CD4-positive, CD25-positive, alpha-beta regulatory T cell (primary cell): ENCODE results near the gene NTMT1. TPM values are rescaled to one million over a fixed set of nuclear protein-coding genes. Genes with fewer than 3 reads are reported as not detected.
A peak's percentile ranks its signal among the peaks of the same experiment; 100 is the strongest.

Experiments
- ATAC-seq, 2 donors: fragments of 150-1000 bp; cut with Tn5 transposase; one replicate each; pipeline ENCODE4 v1.10.0; 2021; ENCODE audit warnings: low read depth in 2 of 2, moderate number of reproducible peaks in 2 of 2, moderate library complexity in 1 of 2
- DNase-seq, 3 donors: peaks; one replicate each; pipeline versions ENCODE4 v3.0.0 to v3.0.0-alpha.2; 2012 to 2022; ENCODE audit warnings: mixed read lengths in 1 of 3
- H3K27ac ChIP-seq: one replicate; pipeline ENCODE4 v1.7.0; 2013; ENCODE audit warnings: mild to moderate bottlenecking, low read length; ENCODE audit not compliant: insufficient read depth, poor library complexity, severe bottlenecking
- H3K27me3 ChIP-seq: one replicate; pipeline ENCODE4 v1.7.0; 2013; ENCODE audit warnings: low read length; ENCODE audit not compliant: control insufficient read depth, insufficient read depth
- H3K36me3 ChIP-seq: one replicate; pipeline ENCODE4 v1.7.0; 2013; ENCODE audit warnings: mild to moderate bottlenecking, low read length, moderate library complexity; ENCODE audit not compliant: control insufficient read depth, insufficient read depth
- H3K4me1 ChIP-seq: 2 replicates; pipeline ENCODE4 v1.7.0; 2013; ENCODE audit warnings: mild to moderate bottlenecking, low read length; ENCODE audit not compliant: insufficient read depth, control insufficient read depth, poor library complexity, severe bottlenecking
- H3K4me3 ChIP-seq: one replicate; pipeline ENCODE4 v1.7.0; 2013; ENCODE audit warnings: low read depth, mild to moderate bottlenecking, low read length, moderate library complexity
- H3K9me3 ChIP-seq, 2 experiments: 1 replicate in 1 of 2; 2 replicates in 1 of 2; pipeline ENCODE4 v1.7.0; 2013; ENCODE audit warnings: low read length in 2 of 2, mild to moderate bottlenecking in 1 of 2, moderate library complexity in 1 of 2; ENCODE audit not compliant: control insufficient read depth in 2 of 2
- H3K27ac Mint-ChIP-seq, 3 donors: one replicate each; pipeline ENCODE4 v1.8.0; 2020 to 2022; ENCODE audit warnings: mild to moderate bottlenecking in 3 of 3, mixed read lengths in 3 of 3, moderate library complexity in 2 of 3
- H3K27me3 Mint-ChIP-seq: one replicate; pipeline ENCODE4 v1.8.0; 2022; ENCODE audit warnings: mild to moderate bottlenecking, mixed read lengths
- H3K36me3 Mint-ChIP-seq: one replicate; pipeline ENCODE4 v1.8.0; 2020; ENCODE audit warnings: mixed read lengths
- H3K4me1 Mint-ChIP-seq, 4 donors: one replicate each; pipeline ENCODE4 v1.8.0; 2020 to 2022; ENCODE audit warnings: mixed read lengths in 4 of 4, mild to moderate bottlenecking in 1 of 4
- H3K4me3 Mint-ChIP-seq, 4 donors: one replicate each; pipeline ENCODE4 v1.8.0; 2020 to 2022; ENCODE audit warnings: mild to moderate bottlenecking in 4 of 4, mixed read lengths in 4 of 4, moderate library complexity in 3 of 4
- H3K9me3 Mint-ChIP-seq, 7 donors: one replicate each; pipeline ENCODE4 v1.8.0; 2020 to 2022; ENCODE audit warnings: mixed read lengths in 7 of 7, mild to moderate bottlenecking in 3 of 7, moderate library complexity in 2 of 7
- polyA plus RNA-seq, 4 donors: library from polyadenylated mRNA; unstranded; fragments of 300-500 nt; fragmentation: Illumina TruSeq; gene quantifications; one replicate each; pipeline ENCODE4 v1.2.3, GENCODE V29; 2021
- total RNA-seq: library from RNA; stranded (reverse); gene quantifications from one replicate; pipeline ENCODE4 v1.2.3, GENCODE V29; 2022

Gene NTMT1, protein sequence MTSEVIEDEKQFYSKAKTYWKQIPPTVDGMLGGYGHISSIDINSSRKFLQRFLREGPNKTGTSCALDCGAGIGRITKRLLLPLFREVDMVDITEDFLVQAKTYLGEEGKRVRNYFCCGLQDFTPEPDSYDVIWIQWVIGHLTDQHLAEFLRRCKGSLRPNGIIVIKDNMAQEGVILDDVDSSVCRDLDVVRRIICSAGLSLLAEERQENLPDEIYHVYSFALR
- total RNA-seq (37.4 TPM), polyA plus RNA-seq (10 to 100 TPM; 41.9 to 56.7 (median 52.8) TPM)

DNA sequence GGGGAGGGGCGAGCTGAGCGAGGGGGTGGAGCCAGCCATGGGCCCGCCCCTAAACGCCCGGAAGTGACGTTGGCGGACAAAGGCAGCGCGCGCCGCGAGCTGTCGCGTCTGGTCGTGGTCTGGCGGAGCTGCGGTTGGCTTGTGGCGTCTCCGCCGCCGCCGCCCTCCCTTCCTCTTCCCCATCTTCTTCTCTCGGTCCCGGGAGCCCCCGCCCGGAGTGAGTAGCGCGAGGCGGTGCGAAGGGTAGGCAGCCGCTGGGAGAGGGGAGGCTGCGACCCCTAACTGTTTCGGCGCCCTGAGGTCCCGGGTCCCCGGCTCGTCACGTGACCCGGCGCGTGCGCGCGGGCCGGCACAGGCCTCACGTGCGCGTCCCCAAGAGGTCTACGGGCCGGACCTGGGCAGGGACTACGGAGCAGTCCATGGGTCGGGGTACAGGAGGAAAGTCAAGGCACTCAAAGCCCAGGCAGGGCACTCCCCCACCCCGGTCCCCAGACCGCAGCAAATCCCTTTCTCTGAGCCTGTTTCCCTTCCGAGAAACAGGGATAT is at the start of gene NTMT1:
Gene NTMT1, plus strand, starts transcription at position 85 of the 546 bp plus-strand sequence. CDS start 6,541 bp downstream, outside the sequence.
- peaks cover under 1% of the 10 kb centered on the region for H3K27me3 ChIP-seq
- DNase-seq (peak; percentile 85 to 90 (median 90)), ATAC-seq (peak; percentile 75 to 76)
- peaks cover 0 to 2% (median 0%) of the 10 kb centered on the region in 7 donors for H3K9me3 Mint-ChIP-seq
- H3K9me3 ChIP-seq = no peaks in the 10 kb centered on the region
- peaks cover 22 to 66% (median 50%) of the 10 kb centered on the region in 4 donors for H3K4me1 Mint-ChIP-seq
- no peaks in the 10 kb centered on the region for H3K36me3 Mint-ChIP-seq
- peak within 1 kb of the TSS; percentile 84 for H3K4me3 ChIP-seq
- peak within 1 kb of the TSS; percentile 43 to 97 (median 95) for H3K27ac Mint-ChIP-seq
- peaks cover 7% of the 10 kb centered on the region for H3K36me3 ChIP-seq
- H3K27me3 Mint-ChIP-seq = peaks cover 36% of the 10 kb centered on the region
- H3K4me1 ChIP-seq = peaks cover 42% of the 10 kb centered on the region
- peak within 1 kb of the TSS; percentile 94 for H3K27ac ChIP-seq
- peak within 1 kb of the TSS; percentile 87 to 93 (median 90) for H3K4me3 Mint-ChIP-seq

DNA sequence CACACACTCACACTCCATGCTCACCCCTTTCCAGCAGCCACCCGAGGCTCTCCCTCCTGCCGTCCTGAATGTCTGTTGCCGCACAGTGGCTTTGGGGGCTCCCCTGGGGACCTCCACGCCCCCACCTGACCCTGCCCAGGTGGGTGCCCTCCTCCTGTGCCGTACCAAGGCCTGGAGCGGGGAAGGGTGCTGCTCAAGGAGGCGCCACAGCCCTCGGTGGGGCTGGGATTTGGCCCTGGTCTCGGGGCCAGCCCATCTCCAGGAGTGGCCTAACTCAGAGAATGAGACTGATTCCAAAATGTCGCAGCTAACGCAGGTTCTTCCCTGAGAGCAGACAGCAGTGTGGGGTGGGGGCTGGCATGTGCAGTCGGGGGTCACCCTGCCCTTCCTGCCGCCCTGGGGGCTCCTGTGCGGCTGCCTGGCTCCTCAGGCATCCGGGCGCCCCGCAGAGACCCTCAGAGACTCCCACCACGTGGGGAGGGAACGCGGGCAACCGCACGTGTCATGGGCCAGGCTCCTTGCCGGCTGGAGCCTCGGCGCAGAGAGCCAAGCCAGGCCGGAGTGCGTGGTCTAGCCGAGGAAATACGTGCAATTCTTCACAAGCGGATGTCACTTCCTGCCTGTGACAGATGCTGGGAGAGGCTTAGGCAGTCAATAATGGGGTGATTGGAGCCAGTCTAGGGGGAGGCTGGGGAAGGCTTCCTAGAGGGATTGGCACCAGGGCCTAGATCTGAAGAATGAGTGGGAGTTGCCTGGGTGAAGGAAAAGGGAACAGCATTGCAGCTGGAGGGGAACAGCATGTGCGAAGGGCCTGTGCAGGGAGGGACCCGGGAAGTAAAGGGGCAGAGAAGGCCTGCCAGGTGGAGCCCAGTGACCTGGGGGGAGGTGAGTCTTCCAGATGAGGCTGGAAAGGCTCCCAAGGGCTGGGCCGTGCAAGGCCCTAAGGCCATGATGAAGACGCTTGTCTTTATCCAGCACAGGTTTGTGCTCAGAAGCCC is 49.1 kb upstream of the NTMT1 start:
- DNase-seq (no peak), ATAC-seq (no peak)
- Mint-ChIP-seq H3K4me1 (peaks cover 3 to 33% (median 17%) of the 10 kb centered on the region in 4 donors), H3K9me3 (peaks cover 0 to 6% (median 0%) of the 10 kb centered on the region in 7 donors), H3K4me3 (no peak overlapping the region), H3K36me3 (no peaks in the 10 kb centered on the region), H3K27ac (peak overlapping the region in 1 of 3 donors; percentile 31), H3K27me3 (peaks cover 3% of the 10 kb centered on the region)
- H3K27ac ChIP-seq = no peak overlapping the region
- H3K4me1 ChIP-seq = peaks cover 17% of the 10 kb centered on the region
- no peaks in the 10 kb centered on the region for H3K9me3 ChIP-seq
- no peaks in the 10 kb centered on the region for H3K27me3 ChIP-seq
- no peak overlapping the region for H3K4me3 ChIP-seq
- H3K36me3 ChIP-seq = no peaks in the 10 kb centered on the region

DNA sequence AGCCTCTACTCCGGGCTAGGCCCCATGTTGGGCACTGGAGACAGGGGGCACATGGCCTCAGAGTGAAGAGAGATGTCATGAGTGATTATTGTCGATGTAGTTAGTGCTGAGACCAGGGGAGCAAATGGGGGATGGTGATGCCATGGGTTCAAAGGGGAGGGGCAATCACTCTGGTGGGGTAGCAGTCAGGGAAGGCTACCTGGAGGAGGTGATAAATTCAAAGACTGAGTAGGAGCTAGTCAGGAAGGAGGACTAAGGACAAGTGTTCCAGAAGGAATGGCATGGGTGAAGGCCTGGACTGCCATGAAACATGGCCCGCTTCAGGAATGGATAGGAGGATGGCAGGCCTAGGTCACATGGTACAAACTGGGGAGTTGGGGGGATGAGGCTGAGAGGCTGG is 46.7 kb upstream of the NTMT1 start:
- peak overlapping the region in 1 of 4 donors; percentile 13 for H3K4me3 Mint-ChIP-seq
- peaks cover 33% of the 10 kb centered on the region for H3K4me1 ChIP-seq
- no peak for ATAC-seq

DNA sequence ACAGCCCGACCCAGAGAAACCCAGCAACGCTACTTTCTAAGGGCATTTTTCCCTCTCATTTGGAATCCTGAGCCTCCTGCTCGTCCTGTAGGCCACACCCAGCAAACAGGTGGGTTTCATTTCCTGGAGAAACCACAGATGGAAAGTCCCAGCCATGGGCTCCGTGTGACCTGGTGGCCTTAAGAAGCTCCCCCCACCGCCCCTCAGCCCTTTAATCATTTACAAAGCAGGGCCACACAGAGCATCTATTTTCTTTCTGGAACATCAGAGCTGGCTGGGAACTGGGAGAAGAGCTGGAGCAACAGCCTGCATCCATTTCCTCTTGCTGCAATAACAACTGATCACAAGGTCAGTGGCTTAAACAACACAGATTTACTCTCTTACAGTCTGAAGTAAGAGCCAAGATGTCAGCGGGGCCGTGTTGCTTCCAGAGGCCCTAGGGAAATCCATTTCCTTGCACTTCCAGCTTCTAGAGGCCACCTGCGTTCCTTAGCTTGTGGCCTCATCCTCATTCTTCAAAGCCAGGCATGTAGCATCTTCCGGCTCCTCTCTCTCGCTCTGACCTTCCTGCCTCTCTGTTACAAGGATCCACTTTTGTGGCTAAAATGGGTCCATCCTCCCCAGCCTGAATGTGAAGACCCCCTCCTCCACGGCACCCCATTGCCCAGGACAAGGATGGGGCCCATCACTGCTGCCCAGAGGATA is 45.6 kb upstream of the NTMT1 start:
- peaks cover 37% of the 10 kb centered on the region for H3K4me1 ChIP-seq
- Mint-ChIP-seq H3K36me3 (no peaks in the 10 kb centered on the region), H3K4me3 (peak overlapping the region in 2 of 4 donors; percentile 31 to 64), H3K27ac (peak overlapping the region; percentile 38 to 75 (median 69)), H3K9me3 (no peaks in the 10 kb centered on the region), H3K4me1 (peaks cover 16 to 58% (median 34%) of the 10 kb centered on the region in 4 donors), H3K27me3 (no peaks in the 10 kb centered on the region)
- no peaks in the 10 kb centered on the region for H3K9me3 ChIP-seq
- H3K36me3 ChIP-seq = no peaks in the 10 kb centered on the region
- peak in 1 of 3 donors; percentile 80 for DNase-seq
- ATAC-seq = peak; percentile 39 to 40
- H3K4me3 ChIP-seq = peak overlapping the region; percentile 3
- H3K27ac ChIP-seq = no peak overlapping the region
- H3K27me3 ChIP-seq = no peaks in the 10 kb centered on the region

More for the DNA sequence above, 46.7 kb upstream of the NTMT1 start:
- H3K36me3 Mint-ChIP-seq = no peaks in the 10 kb centered on the region
- H3K27ac Mint-ChIP-seq = peak overlapping the region in 2 of 3 donors; percentile 75 to 86
- no peaks in the 10 kb centered on the region for H3K27me3 ChIP-seq
- no peaks in the 10 kb centered on the region for H3K36me3 ChIP-seq
- peaks cover 12 to 48% (median 29%) of the 10 kb centered on the region in 4 donors for H3K4me1 Mint-ChIP-seq
- H3K9me3 ChIP-seq = no peaks in the 10 kb centered on the region
- no peak overlapping the region for H3K4me3 ChIP-seq
- no peak overlapping the region for H3K27ac ChIP-seq
- H3K9me3 Mint-ChIP-seq = no peaks in the 10 kb centered on the region
- no peaks in the 10 kb centered on the region for H3K27me3 Mint-ChIP-seq
- DNase-seq = no peak

DNA sequence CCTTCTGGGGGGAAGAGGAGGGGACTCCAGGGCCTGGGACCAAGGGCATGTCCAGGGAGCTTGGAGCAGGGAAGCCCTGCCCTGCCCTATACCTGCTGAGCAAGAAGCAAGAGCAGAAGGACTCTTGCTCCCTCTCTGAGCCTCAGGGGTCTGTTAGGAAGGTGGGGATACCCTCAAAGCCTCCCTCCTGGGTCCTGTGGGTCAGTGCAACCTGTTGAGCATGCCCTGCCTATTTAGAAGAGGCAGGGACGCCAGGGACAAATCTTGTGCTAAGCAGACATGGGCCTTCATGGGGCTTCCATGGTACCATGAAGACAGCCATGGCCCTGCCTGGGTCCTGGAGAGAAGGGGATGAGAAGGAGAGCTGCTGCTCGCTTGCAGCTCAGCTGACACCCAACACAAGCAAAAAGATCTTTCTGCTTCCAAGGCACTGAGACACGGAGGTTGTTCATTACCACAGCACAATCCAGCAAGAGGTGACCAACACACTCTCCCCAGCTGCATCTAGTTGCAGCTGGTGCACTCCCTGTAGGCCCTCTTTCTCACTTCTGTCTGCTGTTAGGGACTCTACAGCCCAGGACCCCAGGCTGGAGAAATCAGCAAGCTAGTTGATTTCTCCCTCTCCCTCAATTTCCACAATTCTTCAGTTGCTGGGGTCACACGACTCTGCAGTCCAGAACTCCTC is 44.3 kb upstream of the NTMT1 start:
- peaks cover 16 to 67% (median 38%) of the 10 kb centered on the region in 4 donors for H3K4me1 Mint-ChIP-seq
- peaks cover 37% of the 10 kb centered on the region for H3K4me1 ChIP-seq

DNA sequence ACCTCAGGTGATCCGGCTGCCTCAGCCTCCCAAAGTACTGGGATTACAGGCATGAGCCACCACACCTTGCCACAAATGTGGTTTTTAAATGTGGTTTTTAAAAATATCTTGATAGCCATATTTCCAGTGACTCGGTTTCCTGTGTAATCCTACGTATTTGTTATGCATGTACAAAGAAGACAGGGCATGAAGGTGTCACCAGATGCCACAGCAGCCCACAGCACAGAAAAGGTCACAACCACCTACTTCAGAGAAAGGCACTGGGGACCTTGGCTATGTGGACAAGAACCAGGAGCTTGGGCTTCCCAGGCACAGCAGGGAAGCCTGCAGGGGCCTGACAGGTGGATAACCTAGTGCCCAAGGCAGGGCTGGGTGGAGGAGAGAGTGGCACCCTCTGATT is 43.1 kb upstream of the NTMT1 start:
- ATAC-seq (peak; percentile 35 to 45), DNase-seq (peak in 1 of 3 donors; percentile 75)
- H3K9me3 Mint-ChIP-seq = peaks cover 0 to 1% (median 0%) of the 10 kb centered on the region in 7 donors
- Histone ChIP-seq H3K4me3 (no peak overlapping the region), H3K27ac (no peak overlapping the region), H3K9me3 (no peaks in the 10 kb centered on the region), H3K36me3 (no peaks in the 10 kb centered on the region), H3K27me3 (no peaks in the 10 kb centered on the region), H3K4me1 (peaks cover 37% of the 10 kb centered on the region)
- peaks cover 16 to 77% (median 42%) of the 10 kb centered on the region in 4 donors for H3K4me1 Mint-ChIP-seq
- no peaks in the 10 kb centered on the region for H3K36me3 Mint-ChIP-seq
- H3K27me3 Mint-ChIP-seq = no peaks in the 10 kb centered on the region
- peak overlapping the region in 1 of 4 donors; percentile 29 for H3K4me3 Mint-ChIP-seq
- no peak overlapping the region for H3K27ac Mint-ChIP-seq

More for the DNA sequence above, 44.3 kb upstream of the NTMT1 start:
- no peaks in the 10 kb centered on the region for H3K9me3 Mint-ChIP-seq
- Histone ChIP-seq H3K27me3 (no peaks in the 10 kb centered on the region), H3K9me3 (no peaks in the 10 kb centered on the region), H3K4me3 (no peak overlapping the region), H3K27ac (no peak overlapping the region), H3K36me3 (no peaks in the 10 kb centered on the region)
- H3K4me3 Mint-ChIP-seq = no peak overlapping the region
- DNase-seq (no peak), ATAC-seq (no peak)
- H3K27me3 Mint-ChIP-seq = no peaks in the 10 kb centered on the region
- H3K36me3 Mint-ChIP-seq = no peaks in the 10 kb centered on the region
- peak overlapping the region in 1 of 3 donors; percentile 27 for H3K27ac Mint-ChIP-seq
